ENCODE data around the gene PRR36. TPM values are rescaled to one million over a fixed set of nuclear protein-coding genes. Genes with fewer than 3 reads are reported as not detected.

The PRR36 gene
- total RNA-seq, 2 experiments from 2014 or later: 0.10 TPM; not detected in 1

DNA sequence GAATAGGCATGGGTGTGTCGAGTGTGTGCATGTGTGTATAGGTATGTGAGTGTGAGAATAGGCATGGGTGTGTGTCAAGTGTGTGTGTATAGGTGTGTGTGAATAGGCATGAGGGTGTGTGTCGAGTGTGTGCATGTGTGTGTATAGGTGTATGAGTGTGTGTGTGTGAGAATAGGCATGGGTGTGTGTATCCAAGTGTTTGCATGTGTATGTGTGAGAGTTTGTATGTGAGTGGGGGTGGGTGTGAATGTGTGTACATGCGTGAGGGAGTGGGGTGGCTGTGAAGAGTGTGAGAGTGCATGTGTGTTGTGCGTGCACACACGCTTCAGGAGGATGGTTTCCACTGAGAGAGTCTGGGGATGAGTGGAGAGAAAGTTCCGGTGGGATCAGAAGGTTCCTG, 30.7 kb downstream of the PRR36 start:
- H3K36me3 Mint-ChIP-seq: no peaks in the 10 kb centered on the region
- no peak overlapping the region for H3K4me3 Mint-ChIP-seq
- H3K27ac Mint-ChIP-seq: no peak overlapping the region
- no peak for DNase-seq
- no peaks in the 10 kb centered on the region for H3K27me3 Mint-ChIP-seq
- no peaks in the 10 kb centered on the region for H3K9me3 Mint-ChIP-seq
- no peaks in the 10 kb centered on the region for H3K4me1 Mint-ChIP-seq

DNA sequence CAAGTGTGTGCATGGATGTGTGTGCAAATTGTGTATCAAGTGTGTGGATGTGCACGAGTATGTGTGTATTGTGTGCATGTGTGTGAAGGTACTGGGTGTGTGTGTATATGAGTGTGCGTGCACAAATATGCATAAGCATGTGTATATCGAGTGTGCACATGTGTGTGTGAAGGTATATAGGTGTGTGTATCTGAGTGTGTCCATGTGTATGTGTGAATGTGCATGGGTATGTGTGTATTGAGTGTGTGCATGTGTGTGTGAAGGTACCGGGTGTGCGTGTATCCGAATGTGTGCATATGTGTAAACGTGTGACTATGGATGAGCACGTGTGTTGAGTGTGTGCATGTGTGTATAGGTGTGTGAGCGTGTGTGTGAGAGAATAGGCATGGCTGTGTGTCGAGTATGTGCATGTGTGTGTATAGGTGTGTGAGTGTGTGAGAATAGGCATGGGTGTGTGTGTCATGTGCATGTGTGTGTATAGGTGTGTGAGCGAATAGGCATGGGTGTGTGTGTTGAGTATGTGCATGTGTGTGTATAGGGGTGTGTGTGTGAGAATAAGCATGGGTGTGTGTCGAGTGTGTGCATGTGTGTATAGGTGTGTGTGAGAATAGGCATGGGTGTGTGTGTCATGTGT, 31.4 kb downstream of the PRR36 start:
- no peak overlapping the region for H3K27ac Mint-ChIP-seq
- no peaks in the 10 kb centered on the region for H3K9me3 Mint-ChIP-seq
- no peak overlapping the region for H3K4me3 Mint-ChIP-seq
- DNase-seq: no peak
- no peaks in the 10 kb centered on the region for H3K4me1 Mint-ChIP-seq
- H3K36me3 Mint-ChIP-seq: no peaks in the 10 kb centered on the region
- no peaks in the 10 kb centered on the region for H3K27me3 Mint-ChIP-seq

DNA sequence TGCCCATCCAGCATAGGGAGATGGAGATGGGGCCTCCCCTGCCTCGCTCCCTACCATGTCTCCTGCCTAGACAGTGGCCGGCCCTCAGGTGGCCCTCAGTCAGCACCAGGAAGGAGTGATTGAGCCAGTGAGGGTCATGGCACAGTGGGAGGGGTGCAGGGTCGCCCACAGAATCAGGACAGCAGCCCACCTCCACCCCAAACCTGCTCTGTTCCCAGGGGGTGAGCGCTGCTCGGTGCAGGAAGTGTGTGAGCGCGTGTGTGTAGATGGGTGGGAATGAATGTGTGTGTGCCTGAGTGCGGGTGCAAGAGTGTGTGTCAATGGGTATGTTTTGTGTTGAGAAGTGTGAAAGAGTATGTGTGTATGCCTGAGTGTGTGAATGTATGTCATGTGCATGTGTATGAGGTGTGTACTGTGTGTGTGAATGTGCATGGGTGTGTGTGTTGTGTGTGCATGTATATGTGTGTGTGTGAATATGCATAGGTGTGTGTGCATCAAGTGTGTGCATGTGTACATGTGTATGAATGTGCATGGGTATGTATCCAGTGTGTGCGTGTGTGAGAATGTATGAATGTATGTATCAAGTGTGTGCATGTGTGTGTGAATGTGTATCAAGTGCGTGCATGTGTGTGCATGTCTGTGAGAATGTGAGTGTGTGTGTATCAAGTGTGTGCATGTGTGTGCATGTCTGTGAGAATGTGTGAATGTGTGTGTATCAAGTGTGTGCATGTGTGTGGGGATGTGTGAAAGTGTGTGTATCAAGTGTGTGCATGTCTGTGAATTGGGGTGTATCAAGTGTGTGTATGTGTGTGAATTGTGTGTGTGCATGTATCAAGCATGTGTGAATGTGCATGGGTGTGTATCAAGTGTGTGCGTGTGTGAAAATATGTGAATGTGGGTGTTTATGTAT, 32.2 kb downstream of the PRR36 start:
- Mint-ChIP-seq H3K9me3 (no peaks in the 10 kb centered on the region), H3K27ac (no peak overlapping the region), H3K27me3 (no peaks in the 10 kb centered on the region), H3K4me3 (no peak overlapping the region), H3K36me3 (no peaks in the 10 kb centered on the region), H3K4me1 (no peaks in the 10 kb centered on the region)
- DNase-seq: no peak

DNA sequence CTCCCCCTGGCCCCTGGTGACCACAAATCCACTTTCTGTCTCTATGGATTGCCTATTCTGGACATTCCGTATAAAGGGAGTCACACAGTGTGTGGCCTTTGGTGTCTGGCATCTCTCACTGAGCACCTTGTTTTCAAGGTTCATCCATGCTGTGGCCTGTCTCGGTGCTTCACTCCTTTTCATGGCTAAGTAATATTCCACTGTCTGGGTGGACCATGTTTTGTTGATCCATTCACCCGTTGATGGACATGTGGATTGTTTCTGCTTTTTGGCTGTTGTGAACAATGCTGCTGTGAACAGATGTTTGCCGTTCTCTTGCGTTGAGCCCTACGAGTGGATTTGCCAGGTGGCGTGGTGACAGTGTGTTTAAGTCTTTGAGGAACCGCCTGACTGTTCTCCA, 33.6 kb downstream of the PRR36 start:
- DNase-seq: no peak
- no peak overlapping the region for H3K27ac Mint-ChIP-seq
- H3K27me3 Mint-ChIP-seq: no peaks in the 10 kb centered on the region
- H3K9me3 Mint-ChIP-seq: no peaks in the 10 kb centered on the region
- no peaks in the 10 kb centered on the region for H3K36me3 Mint-ChIP-seq
- H3K4me3 Mint-ChIP-seq: no peak overlapping the region
- H3K4me1 Mint-ChIP-seq: no peaks in the 10 kb centered on the region

DNA sequence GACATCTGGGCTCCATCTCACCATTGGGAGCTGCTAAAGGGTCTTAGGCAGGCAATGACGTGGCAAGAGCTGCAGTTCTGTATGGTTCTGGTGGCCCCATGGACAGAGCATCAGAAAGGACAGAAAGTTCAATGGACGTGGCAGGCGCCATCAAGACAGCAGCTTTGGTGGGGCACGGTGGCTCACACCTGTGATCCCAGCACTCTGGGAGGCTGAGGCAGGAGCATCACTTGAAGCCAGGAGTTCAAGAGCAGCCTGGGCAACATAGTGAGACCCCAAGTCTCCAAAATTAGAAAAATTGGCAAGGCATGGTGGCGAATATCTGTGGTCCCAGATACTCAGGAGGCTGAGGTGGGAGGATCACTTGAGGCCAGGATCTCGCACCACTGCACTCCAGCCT, 34.7 kb downstream of the PRR36 start:
- H3K9me3 Mint-ChIP-seq: no peaks in the 10 kb centered on the region
- H3K27me3 Mint-ChIP-seq: no peaks in the 10 kb centered on the region
- H3K4me3 Mint-ChIP-seq: no peak overlapping the region
- no peaks in the 10 kb centered on the region for H3K36me3 Mint-ChIP-seq
- H3K27ac Mint-ChIP-seq: no peak overlapping the region
- DNase-seq: no peak
- H3K4me1 Mint-ChIP-seq: no peaks in the 10 kb centered on the region

DNA sequence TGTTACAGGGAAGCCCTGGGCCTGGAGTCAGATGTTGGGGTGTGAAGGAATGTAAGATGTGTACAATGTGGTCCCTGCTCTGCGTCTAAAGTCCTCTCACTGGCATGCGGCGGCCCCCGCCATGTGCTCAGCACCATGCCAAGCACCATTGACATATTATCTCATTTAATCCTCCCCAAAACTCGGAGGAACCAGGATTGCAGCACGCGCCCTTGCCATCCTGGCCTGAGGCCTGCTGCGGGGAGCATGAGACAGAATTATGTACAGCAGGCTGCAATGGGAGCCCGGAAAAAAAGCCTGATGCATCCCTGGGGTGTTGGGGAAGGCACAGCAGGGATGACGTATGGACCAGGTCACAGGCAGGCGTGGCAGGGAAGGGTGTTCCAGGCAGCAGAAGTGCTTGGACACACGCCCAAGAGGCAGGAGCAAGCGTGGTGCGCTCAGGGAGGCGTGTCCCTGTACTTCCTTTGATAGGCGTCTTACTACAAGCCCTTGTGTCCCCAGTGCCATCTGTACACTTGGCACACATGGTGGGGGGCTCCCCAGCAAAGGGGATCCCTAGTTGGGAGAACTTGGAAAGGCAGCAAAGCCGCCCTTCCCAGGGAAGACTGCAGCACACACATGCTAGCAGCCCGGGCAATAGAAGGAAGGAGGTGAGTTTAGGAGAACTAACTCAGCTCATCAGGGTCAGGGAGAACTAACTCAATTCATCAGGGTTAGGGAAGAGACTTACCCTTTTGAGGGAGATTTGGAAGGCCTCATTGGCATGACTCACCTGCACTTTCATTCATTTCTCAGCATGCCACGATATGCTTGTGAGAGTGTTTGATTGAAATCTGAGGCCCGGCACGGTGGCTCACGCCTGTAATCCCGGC, 40.7 kb downstream of the PRR36 start:
- no peak overlapping the region for H3K27ac Mint-ChIP-seq
- no peaks in the 10 kb centered on the region for H3K9me3 Mint-ChIP-seq
- DNase-seq: no peak
- peaks cover 13% of the 10 kb centered on the region for H3K4me1 Mint-ChIP-seq
- H3K36me3 Mint-ChIP-seq: no peaks in the 10 kb centered on the region
- peaks cover 6% of the 10 kb centered on the region for H3K27me3 Mint-ChIP-seq
- no peak overlapping the region for H3K4me3 Mint-ChIP-seq

DNA sequence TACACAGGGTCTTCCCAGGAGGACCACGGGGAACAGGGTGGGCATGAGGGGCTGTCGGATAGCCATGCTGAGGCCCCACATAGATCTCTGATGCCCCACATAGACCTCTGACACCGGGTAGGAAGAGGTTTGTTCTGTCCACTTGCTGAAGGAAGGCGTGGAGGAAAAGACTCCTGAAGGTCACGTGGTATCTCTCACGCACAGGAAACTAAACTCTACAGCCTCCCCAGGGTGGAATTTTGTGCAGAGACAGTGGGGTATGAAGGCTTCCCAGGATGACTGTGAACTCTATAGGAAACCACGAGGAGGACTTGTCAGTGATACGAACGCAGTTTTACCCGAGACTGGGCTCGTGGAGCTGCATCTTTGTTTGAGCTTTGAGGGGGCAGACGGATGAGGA, 41.4 kb downstream of the PRR36 start:
- H3K27ac Mint-ChIP-seq: no peak overlapping the region
- H3K36me3 Mint-ChIP-seq: no peaks in the 10 kb centered on the region
- H3K9me3 Mint-ChIP-seq: no peaks in the 10 kb centered on the region
- H3K4me1 Mint-ChIP-seq: peaks cover 13% of the 10 kb centered on the region
- H3K27me3 Mint-ChIP-seq: peaks cover 6% of the 10 kb centered on the region
- no peak overlapping the region for H3K4me3 Mint-ChIP-seq
- no peak for DNase-seq

DNA sequence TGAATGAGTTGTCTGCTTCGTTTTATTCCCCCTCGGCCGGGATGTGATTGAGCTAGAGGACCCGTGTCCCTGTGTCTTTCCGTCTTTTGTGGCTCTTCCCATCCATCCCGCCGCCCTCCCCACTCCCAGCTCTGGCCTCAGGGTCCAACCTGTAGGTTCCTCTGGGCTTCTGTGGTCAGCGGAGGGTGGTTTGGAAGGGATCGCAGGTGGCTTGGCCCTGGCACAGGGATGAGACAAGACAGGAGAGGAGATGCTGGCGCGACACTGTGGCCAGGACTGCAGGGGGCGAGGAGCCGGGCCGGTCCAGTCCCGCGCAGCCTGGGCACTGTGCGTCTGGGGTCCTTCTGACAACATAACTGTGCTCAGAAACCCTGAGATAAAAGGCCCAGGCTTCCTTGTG, 42.2 kb downstream of the PRR36 start:
- H3K27ac Mint-ChIP-seq: no peak overlapping the region
- H3K9me3 Mint-ChIP-seq: no peaks in the 10 kb centered on the region
- DNase-seq: no peak
- H3K4me1 Mint-ChIP-seq: peaks cover 13% of the 10 kb centered on the region
- peak overlapping the region; percentile 74 for H3K4me3 Mint-ChIP-seq
- H3K36me3 Mint-ChIP-seq: no peaks in the 10 kb centered on the region
- H3K27me3 Mint-ChIP-seq: peaks cover 6% of the 10 kb centered on the region

DNA sequence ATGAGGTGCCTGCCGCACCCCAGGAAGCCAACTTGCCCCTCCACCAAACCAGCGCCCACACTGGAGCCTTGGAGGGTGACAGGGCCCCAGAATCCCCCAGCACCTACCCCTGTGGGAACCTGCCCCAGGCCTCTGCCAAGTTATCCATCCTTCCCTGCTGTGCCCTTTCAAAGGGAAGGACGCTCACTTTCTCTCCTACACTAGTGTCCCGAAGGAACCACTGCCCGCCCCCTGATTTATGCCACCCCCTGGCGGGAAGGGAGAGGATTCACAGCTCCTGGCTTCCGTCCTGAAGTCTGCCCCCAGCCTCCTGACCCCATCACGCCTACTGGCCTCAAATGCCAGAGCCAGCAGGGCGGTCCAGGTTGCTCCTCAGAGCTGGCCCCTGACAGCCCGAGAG, 42.7 kb downstream of the PRR36 start:
- H3K4me3 Mint-ChIP-seq: peak overlapping the region; percentile 74
- H3K27me3 Mint-ChIP-seq: peaks cover 6% of the 10 kb centered on the region
- H3K4me1 Mint-ChIP-seq: peaks cover 13% of the 10 kb centered on the region
- no peaks in the 10 kb centered on the region for H3K9me3 Mint-ChIP-seq
- no peak for DNase-seq
- H3K27ac Mint-ChIP-seq: no peak overlapping the region
- H3K36me3 Mint-ChIP-seq: no peaks in the 10 kb centered on the region

DNA sequence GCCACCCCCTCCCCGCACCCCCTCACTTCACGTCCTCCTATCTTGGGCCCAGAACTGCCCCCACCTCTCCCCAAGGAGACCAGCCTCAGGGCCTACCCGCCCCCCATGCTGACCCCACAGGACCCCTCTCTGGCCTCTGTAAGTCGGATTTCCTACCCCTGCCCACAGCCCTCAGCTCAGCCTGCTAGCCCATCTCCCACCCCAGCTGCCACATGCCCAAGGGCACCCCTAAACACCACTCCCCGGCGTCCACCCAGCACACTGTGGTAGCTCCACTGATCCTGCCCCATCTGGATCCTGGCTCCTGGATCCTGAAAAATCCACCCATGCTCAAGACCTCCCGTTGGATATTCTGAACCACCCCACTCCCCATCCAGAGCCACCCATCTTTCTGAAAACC, 43.4 kb downstream of the PRR36 start:
- H3K36me3 Mint-ChIP-seq: no peaks in the 10 kb centered on the region
- peak overlapping the region; percentile 74 for H3K4me3 Mint-ChIP-seq
- H3K27me3 Mint-ChIP-seq: peaks cover 6% of the 10 kb centered on the region
- no peak for DNase-seq
- no peak overlapping the region for H3K27ac Mint-ChIP-seq
- H3K4me1 Mint-ChIP-seq: peaks cover 13% of the 10 kb centered on the region
- H3K9me3 Mint-ChIP-seq: no peaks in the 10 kb centered on the region

DNA sequence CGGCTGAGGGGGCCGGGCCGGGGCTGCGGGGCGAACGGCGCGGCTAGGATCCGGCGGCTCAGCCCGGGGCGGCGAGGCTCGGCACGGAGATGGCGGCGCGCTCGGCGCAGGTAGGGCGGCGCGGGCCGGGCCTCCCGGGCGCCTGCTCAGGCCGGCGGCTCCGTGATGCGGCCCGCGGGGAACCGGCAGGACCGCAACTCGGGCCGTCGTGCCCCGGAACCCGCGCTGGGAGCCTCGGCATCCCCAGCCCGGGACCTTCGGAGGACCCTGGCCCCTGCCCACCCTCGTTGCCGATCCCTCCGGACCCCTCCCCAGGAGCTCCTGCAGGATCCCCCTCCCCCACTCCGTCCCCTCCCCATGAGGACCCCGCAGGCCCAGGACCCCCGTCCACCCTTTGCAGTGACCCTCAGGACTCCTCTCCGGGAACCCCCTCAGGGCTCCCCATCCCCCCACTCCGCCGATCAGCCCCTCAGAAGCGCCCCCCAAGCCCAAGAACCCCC, 43.9 kb downstream of the PRR36 start:
- no peaks in the 10 kb centered on the region for H3K9me3 Mint-ChIP-seq
- H3K27ac Mint-ChIP-seq: no peak overlapping the region
- peaks cover 13% of the 10 kb centered on the region for H3K4me1 Mint-ChIP-seq
- H3K27me3 Mint-ChIP-seq: peaks cover 6% of the 10 kb centered on the region
- H3K36me3 Mint-ChIP-seq: no peaks in the 10 kb centered on the region
- DNase-seq: no peak
- H3K4me3 Mint-ChIP-seq: peak overlapping the region; percentile 74

DNA sequence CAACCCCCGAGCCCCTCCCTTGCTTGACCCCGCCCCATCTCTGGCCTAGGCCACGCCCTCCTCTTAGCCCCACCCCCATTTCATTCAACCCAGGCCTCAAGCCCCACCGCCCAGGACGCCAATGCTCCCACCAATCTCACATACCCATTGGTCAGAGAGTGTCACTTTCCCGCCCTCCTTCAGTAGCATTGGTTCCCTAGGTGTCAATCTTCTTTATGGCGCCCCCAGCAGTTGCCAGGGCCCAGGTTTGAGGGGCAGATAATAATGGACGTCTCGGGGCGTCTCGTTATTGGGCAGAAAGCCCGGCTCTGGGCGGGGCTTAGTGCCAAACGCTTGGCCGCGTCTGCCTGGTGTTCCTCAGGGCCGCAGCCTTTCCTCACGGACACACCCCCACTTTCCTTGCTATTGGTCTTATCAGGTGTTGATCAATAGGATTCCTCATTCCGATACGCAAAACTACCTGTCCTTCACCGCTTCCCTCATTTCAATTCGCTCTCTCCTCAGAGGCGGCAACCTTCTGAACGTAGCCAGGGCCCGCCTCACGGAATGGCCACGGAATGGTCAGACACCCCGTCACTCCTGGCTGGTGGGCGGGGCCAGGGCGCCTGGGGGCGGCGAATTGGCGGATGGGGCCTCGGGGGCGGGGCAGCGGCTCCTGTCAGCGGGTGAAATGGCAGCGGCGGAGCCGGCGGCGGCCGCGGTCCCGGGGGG, 44.5 kb downstream of the PRR36 start, which contains the start of gene EVI5L:
TSS of gene EVI5L (plus strand) at position 658 of the 711 bp plus-strand sequence. CDS start 16,325 bp downstream, outside the sequence.
- Mint-ChIP-seq H3K36me3 (no peaks in the 10 kb centered on the region), H3K27me3 (peaks cover 10% of the 10 kb centered on the region), H3K9me3 (no peaks in the 10 kb centered on the region), H3K4me1 (peaks cover 13% of the 10 kb centered on the region), H3K4me3 (peak within 1 kb of the TSS; percentile 86), H3K27ac (peak within 1 kb of the TSS; percentile 84)
- peak; percentile 100 for DNase-seq

DNA sequence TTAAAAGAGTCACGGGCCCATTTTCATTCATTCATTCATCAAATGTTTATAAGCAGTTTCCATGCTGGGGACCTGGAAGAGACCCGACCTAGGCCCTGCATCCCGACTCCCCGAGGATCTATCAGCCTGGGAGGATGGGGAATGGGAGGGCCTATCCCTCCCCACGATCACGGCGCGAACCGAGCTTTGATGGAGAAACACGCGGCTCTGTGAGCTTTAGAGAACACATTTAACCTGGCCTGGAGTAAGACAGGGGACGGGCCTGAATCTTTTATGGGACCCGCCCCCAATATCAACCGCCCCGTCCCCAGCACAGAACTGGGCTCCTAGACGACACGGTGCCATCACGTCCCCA, 45.0 kb downstream of the PRR36 start:
- H3K36me3 Mint-ChIP-seq: no peaks in the 10 kb centered on the region

DNA sequence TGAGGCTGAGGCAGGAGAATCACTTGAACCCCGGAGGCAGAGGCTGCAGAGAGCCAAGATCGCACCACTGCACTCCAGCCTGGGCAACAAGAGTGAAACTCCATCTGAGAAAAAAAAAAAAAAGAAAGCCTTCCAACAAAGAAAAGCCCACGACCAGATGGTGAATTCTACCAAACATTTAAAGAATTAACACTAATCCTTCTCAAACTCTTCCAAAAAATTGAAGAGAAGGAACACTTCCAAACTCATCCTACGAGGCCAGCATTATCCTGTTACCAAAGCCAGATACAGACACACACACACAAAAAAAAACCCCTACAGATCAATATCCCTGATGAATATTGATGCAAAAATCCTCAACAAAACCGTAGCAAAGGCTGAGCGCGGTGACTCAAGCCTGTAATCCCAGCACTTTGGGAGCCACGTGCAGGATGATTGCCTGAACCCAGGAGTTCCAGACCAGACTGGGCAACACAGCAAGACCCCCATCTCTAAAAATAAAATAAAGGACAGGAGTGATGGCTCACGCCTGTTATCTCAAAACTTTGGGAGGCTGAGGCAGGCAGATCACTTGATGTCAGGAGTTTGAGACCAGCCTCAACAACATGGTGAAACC, 50.4 kb downstream of the PRR36 start:
- peaks cover 6% of the 10 kb centered on the region for H3K4me1 Mint-ChIP-seq
- no peak overlapping the region for H3K27ac Mint-ChIP-seq

More for the DNA sequence above, 45.0 kb downstream of the PRR36 start:
- DNase-seq: no peak
- H3K27me3 Mint-ChIP-seq: peaks cover 10% of the 10 kb centered on the region
- peak overlapping the region; percentile 86 for H3K4me3 Mint-ChIP-seq
- H3K27ac Mint-ChIP-seq: peak overlapping the region; percentile 84
- H3K4me1 Mint-ChIP-seq: peaks cover 13% of the 10 kb centered on the region
- no peaks in the 10 kb centered on the region for H3K9me3 Mint-ChIP-seq

More for the DNA sequence above, 50.4 kb downstream of the PRR36 start:
- Mint-ChIP-seq H3K9me3 (no peaks in the 10 kb centered on the region), H3K27me3 (peaks cover 46% of the 10 kb centered on the region), H3K36me3 (no peaks in the 10 kb centered on the region), H3K4me3 (no peak overlapping the region)
- DNase-seq: no peak

All from activated naive CD8-positive, alpha-beta T cell treated with anti-CD3 and anti-CD28 coated beads for 36 hours (primary cell).